ENCODE results near the gene NPB. TPM values are rescaled to one million over a fixed set of nuclear protein-coding genes. Genes with fewer than 3 reads are reported as not detected.

NPB gene
- total RNA-seq: under 1 TPM in 1 of 2 donors, not detected in 1; 0.19 TPM

DNA sequence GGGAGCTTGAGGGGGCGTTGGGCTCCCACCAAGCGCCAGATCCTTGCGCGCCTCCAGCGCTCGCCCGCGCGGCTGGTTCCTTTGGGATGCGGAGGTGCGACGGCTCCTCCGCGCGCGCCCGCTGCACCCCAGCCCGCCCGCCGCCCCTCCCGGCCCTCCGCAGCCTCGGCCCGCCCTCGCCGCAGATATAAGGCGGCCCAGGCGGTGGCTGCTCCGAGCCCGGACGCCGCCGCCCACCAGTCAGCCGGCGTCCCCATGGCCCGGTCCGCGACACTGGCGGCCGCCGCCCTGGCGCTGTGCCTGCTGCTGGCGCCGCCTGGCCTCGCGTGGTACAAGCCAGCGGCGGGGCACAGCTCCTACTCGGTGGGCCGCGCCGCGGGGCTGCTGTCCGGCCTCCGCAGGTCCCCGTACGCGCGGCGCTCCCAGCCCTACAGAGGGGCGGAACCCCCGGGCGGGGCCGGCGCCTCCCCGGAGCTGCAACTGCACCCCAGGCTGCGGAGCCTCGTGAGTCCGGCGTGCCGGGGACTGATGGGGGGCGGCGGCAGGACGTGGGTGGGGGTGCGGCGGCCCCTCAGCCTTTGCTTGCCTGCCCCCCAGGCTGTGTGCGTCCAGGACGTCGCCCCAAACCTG, at the start of gene NPB:
Gene NPB (plus strand): TSS at position 216 of the 630 bp plus-strand sequence. CDS start 40 bp downstream, at position 256.
- H3K9me3 Mint-ChIP-seq: no peaks in the 10 kb centered on the region
- H3K36me3 Mint-ChIP-seq (ENCODE audit: insufficient read depth in 2 of 2): peaks cover 0 to 6% of the 10 kb centered on the region in 2 donors
- peaks cover 12% of the 10 kb centered on the region for H3K27me3 Mint-ChIP-seq (ENCODE audit: low read depth)

DNA sequence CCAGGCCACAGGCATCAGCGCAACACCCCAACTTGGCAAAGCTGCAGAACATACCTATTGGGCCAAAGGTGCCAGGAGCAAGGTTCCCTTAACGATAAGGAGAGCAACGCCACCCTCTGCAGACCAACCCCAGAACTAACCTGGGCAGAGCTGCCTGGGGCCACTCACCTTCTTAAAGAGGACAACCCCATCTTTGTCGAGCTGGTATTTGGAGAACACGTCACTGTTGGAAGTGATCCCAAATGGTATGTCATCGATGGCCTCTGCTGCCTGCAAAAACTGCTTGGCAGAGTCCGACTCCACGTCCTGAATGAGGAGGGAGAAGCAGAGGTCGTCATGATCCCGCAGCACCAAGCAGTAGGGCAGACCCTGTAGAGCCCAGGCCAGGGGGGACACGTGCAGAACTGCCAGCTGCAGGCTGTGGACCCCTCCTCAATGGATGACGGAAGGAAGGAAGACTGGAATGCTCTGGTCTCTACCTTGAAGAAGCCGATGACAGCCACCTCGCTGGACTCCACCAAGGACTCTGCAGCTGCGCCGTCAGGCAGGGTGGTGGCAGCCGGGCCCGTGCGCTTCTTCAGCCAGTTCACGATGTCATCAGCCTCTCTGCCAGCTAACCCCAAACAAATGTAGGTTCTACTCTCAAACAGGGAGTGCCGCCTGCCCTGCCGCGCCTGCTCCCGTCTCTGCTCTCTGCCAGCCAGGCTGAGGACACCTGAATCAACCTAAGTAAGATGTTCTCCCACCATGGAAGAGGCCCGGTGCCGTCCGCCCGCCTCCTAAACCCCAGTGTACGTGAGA, 46.9 kb upstream of the NPB start:
- DNase-seq (no peak), ATAC-seq (replicated peaks in 1 of 2) (peak in 1 of 2 donors; percentile 29)
- H3K27me3 Mint-ChIP-seq (ENCODE audit: low read depth): no peaks in the 10 kb centered on the region
- H3K36me3 Mint-ChIP-seq (ENCODE audit: insufficient read depth in 2 of 2): peaks cover 8 to 28% of the 10 kb centered on the region in 2 donors
- H3K4me3 Mint-ChIP-seq: no peak overlapping the region
- H3K27ac Mint-ChIP-seq: no peak overlapping the region
- H3K4me1 Mint-ChIP-seq (ENCODE audit: low read depth): peaks cover 27% of the 10 kb centered on the region
- H3K9me3 Mint-ChIP-seq: no peaks in the 10 kb centered on the region

More for the DNA sequence above, at the start of gene NPB:
- no peak within 1 kb of the TSS for H3K27ac Mint-ChIP-seq
- H3K4me1 Mint-ChIP-seq (ENCODE audit: low read depth): no peaks in the 10 kb centered on the region
- peak; percentile 52 to 63 for ATAC-seq (replicated peaks in 1 of 2)
- H3K4me3 Mint-ChIP-seq: peak within 1 kb of the TSS; percentile 1 to 4
- DNase-seq: peak in 1 of 2 donors; percentile 17

DNA sequence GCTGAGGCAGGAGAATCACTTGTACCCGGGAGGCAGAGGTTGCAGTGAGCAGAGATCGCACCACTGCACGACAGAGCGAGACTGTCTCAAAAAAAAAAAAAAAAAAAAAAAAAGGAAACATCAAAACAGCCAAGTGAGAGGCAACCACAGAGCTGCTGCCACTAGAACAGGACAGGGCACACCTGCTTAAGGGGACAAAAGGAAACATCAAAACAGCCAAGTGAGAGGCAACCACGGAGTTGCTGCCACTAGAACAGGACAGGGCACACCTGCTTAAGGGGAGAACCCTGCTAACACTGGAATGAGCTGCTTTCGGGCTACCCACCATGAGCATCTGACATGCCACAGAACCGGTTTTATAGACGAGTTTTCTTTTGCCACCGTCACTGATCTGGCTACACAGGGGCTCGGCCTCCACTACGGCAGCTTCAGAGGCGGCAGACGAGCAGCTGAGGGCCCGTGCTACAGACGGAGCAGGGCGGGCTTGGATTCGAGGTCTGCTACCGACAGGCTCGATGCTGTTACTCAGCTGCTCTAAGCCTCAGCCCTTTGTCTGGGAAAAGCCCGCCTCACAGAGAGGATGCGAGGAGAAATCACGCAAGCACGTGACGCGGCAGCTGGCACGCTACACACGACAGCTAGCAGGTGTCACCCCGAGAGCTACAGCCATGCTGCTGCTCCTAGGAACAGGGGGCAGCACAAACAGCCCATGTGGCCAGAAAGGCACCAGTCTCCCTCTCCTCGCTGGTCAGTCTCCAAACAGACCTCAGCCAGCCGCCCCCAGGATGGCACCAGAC, 43.7 kb upstream of the NPB start:
- Mint-ChIP-seq H3K27me3 (ENCODE audit: low read depth) (no peaks in the 10 kb centered on the region), H3K4me1 (ENCODE audit: low read depth) (peaks cover 42% of the 10 kb centered on the region), H3K4me3 (peak overlapping the region; percentile 90), H3K9me3 (no peaks in the 10 kb centered on the region), H3K36me3 (ENCODE audit: insufficient read depth in 2 of 2) (peaks cover 15 to 28% of the 10 kb centered on the region in 2 donors), H3K27ac (peak overlapping the region; percentile 65)
- no peak for DNase-seq
- no peak for ATAC-seq (replicated peaks in 1 of 2)

DNA sequence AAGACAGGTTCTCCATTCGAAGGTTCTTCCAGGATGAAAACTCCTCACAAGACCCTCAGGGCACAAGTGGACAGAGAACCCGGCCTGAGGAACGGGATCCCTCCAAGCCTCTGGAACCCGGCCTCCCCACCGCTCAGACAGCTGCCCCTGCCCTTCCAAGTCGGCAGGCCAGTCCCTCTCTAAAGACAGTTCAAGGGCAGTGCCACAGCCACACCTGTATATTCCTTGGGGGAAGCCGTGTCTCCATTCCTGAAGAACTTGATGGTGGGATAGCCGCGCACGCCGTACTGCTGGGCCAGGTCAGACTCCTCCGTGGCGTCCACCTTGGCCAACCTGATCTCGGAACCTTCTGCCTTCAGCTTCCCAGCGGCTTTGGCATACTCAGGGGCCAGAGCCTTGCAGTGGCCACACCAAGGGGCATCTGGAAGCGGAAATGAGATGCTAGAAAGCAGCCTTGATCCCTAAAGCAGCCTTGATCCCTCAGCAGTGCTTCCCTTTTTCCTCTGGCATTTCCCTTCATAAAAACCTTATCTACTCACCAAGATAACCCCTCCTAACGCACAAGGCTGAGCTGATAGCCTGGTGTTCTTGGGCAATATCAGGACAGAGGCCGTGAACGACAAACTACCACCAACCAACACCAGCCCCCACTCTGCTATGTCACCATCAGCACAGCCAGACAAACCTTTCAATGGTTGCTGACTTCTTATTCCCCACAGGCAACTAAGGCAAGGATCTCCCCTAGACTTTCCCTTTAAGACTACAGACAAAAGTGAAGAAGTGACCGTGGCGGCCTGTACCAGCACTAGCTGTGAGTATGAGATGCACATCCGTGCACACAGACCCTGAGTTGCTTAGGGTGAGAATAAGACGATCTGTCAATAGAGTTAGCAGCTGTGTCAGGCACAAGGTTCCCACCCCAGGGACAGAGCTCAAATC, 42.8 kb upstream of the NPB start:
- peaks cover 51% of the 10 kb centered on the region for H3K4me1 Mint-ChIP-seq (ENCODE audit: low read depth)
- H3K4me3 Mint-ChIP-seq: peak overlapping the region; percentile 90
- no peaks in the 10 kb centered on the region for H3K9me3 Mint-ChIP-seq
- peak overlapping the region; percentile 68 for H3K27ac Mint-ChIP-seq
- ATAC-seq (replicated peaks in 1 of 2) (no peak), DNase-seq (no peak)
- peaks cover 14 to 28% of the 10 kb centered on the region in 2 donors for H3K36me3 Mint-ChIP-seq (ENCODE audit: insufficient read depth in 2 of 2)
- H3K27me3 Mint-ChIP-seq (ENCODE audit: low read depth): no peaks in the 10 kb centered on the region

DNA sequence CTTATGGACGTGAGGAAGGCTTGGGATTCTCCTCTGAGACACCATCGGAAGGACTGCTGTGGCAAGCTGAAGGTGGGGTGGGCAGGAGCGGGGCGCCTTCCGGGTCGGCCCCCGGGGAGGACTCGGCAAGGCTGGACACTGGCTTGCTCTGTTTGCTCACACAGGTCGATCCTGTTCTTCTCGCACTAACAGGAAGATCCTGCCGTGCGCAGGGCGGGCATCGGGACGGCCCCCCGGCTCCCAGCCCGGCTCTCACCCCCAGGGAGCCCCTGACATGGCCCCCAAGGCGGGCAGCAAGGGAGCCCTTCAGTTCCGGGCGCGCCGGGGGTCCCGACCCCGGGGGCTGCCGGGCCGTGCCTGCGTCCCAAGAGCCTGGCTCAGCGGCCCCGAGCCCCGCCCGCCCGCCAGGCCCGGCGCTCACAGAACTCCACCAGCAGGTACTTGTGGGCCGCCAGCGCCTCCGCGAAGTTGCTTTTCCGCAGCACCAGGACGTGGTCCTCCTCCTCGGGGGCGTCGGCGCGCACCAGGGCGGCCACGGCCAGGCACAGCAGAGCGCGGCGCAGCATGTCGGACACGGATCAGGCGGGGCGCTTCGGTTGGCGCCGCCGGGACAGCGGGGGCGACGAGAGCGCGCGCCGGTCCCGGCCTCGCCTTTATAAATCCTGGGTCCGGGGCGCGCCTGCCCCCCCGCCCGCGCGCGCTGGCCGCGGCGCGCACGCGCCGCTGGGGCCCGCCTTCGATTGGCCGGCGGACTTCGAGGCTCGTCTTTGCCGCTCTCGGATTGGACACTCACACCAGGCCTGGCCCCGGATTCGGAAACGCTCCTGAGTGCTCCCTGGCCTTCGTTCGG, 41.9 kb upstream of the NPB start, which contains the start of gene P4HB:
Gene P4HB (minus strand): TSS at position 630 of the 850 bp plus-strand sequence. CDS start 64 bp downstream, at position 566.
- ATAC-seq (replicated peaks in 1 of 2) (peak in 1 of 2 donors; percentile 40), DNase-seq (peak; percentile 22 to 96)
- H3K27ac Mint-ChIP-seq: peak within 1 kb of the TSS; percentile 96
- peaks cover 14 to 26% of the 10 kb centered on the region in 2 donors for H3K36me3 Mint-ChIP-seq (ENCODE audit: insufficient read depth in 2 of 2)
- peak within 1 kb of the TSS; percentile 94 to 95 for H3K4me3 Mint-ChIP-seq
- H3K27me3 Mint-ChIP-seq (ENCODE audit: low read depth): no peaks in the 10 kb centered on the region
- peaks cover 51% of the 10 kb centered on the region for H3K4me1 Mint-ChIP-seq (ENCODE audit: low read depth)
- H3K9me3 Mint-ChIP-seq: no peaks in the 10 kb centered on the region

DNA sequence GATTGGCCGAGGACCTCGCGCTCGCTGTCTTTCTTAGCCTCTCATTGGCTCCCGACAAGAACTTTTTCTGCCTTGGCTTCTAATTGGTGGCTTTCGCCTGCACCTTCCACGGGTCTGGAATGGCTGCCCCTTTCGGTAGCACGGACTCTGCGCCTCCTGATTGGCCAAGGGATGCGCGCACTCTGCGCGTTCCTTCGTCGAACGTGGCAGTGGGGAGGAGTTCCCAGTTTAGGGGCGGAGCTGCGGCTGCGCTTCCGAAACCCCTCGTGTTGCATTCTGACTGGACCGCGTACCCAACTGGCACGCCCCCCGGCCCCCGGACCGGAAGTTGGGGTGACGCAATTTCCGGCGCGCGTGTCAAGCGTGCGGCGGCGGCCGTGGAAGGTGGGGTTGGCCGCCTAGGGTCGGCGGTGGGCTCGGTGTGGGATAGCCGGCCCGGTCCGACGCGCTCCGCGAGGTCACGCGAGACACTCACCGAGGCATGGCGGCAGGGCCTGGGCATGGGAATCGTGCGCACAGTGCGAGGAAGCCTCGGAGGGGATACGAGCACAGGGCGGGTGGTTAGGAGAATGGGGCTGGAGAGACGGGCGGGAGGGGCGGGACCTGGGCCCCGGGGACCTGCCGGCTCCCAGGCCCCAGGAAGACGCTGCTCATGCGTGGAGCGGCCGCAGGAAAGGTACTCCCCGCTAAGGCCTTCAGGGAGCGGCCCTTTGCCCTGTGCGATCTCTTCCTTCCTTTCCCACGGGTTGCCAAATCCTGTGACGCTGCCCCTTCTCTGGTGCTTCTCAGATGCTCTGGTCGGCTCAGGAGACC, 41.1 kb upstream of the NPB start:
- peaks cover 14 to 20% of the 10 kb centered on the region in 2 donors for H3K36me3 Mint-ChIP-seq (ENCODE audit: insufficient read depth in 2 of 2)
- H3K9me3 Mint-ChIP-seq: no peaks in the 10 kb centered on the region
- DNase-seq (peak; percentile 99), ATAC-seq (replicated peaks in 1 of 2) (peak; percentile 87 to 88)
- peaks cover 57% of the 10 kb centered on the region for H3K4me1 Mint-ChIP-seq (ENCODE audit: low read depth)
- peak overlapping the region; percentile 94 to 95 for H3K4me3 Mint-ChIP-seq
- H3K27ac Mint-ChIP-seq: peak overlapping the region; percentile 96
- no peaks in the 10 kb centered on the region for H3K27me3 Mint-ChIP-seq (ENCODE audit: low read depth)

DNA sequence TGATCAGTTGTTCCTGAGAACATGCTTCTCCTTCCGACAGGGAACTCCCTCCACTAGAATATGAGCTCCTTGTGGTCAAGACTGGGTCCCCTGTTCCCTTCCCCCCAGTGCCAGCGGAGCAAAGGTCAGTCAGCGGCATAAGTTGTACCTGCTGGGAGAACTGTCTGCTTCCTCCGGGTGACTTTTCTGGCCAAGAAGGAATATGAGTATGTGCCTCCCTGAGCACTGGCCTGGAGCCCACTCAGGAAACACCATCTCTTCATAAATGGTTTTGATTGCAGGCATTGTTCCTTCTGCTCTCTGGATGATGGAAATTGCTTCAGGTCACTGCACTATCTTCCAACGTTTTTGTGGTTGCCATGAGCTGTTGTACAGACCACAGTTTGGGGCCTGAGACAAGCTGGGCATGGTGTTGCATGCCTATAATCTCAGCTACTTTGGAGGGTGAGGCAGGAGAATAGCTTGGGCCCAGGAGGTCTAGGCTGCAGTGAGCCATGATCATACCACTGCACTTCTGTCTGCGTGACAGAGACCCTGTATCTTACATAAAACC, 38.8 kb upstream of the NPB start:
- no peaks in the 10 kb centered on the region for H3K27me3 Mint-ChIP-seq (ENCODE audit: low read depth)
- H3K4me1 Mint-ChIP-seq (ENCODE audit: low read depth): peaks cover 54% of the 10 kb centered on the region
- peak overlapping the region; percentile 78 to 90 for H3K4me3 Mint-ChIP-seq
- peaks cover 13 to 16% of the 10 kb centered on the region in 2 donors for H3K36me3 Mint-ChIP-seq (ENCODE audit: insufficient read depth in 2 of 2)
- DNase-seq (no peak), ATAC-seq (replicated peaks in 1 of 2) (no peak)
- peak overlapping the region; percentile 97 for H3K27ac Mint-ChIP-seq
- no peaks in the 10 kb centered on the region for H3K9me3 Mint-ChIP-seq

DNA sequence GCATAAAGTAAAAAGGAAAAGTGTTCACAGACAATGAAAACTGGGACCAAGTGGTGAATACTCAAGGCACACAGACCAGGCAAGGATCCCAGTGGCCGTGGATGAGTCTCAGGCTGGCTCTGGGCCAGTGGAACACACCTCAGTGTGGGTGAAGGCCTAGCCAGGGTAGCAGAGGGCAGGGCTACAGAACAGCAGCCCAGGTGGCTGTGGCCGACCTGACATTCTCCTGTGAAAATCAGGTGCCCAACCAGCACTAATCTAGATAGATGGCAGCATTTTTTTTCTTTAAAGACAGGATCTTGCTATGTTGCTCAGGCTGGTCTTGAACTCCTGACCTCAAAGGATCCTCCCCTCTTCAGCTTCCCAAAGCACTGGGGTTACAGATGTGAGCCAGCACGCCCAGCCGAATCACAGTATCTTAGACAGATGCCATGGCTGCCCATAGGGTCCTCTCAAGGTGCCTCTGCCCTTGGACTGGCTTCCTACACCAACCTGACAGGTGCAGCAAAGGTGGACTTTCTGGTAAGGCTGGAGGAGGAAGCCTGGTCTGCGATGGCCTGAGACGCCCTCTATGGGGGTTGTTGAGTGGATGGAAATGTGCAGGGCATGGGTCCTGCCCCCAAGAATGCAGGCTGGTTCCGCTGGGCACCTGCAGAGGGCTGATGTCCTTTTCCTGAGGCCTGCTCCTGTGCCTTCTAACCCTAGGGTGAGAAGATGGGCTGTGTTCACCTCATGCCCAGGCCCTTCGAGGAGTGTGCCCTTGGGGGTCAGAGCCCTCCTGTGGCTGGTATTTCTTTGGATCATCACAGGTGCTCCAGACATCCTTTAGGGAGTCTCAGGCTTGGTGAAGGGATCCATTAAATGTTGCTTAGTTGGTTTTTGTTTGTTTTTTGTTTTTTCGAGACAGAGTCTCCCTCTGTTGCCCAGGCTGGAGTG, 37.9 kb upstream of the NPB start:
- peaks cover 13 to 16% of the 10 kb centered on the region in 2 donors for H3K36me3 Mint-ChIP-seq (ENCODE audit: insufficient read depth in 2 of 2)

DNA sequence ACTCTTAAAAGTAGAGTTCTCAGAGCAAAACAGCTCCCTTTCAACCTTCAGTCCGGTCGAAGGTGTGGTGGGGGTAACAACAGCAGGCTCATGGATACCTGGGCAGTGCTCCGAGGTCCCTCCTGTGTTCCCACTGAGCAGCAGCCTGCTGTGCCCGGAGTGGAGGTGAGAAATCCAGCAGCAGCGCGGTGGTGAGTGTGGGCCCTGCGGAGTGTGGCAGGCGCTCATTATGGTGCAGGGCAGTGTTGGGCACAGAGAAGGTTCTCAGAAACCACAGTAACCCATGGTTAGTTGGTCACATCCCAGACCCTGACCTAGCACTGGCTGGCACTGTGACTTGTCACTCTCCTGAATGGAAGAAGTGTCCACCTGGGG, 36.7 kb upstream of the NPB start:
- H3K4me1 Mint-ChIP-seq (ENCODE audit: low read depth): peaks cover 53% of the 10 kb centered on the region
- no peak for DNase-seq
- H3K36me3 Mint-ChIP-seq (ENCODE audit: insufficient read depth in 2 of 2): peaks cover 14 to 16% of the 10 kb centered on the region in 2 donors
- H3K27ac Mint-ChIP-seq: peak overlapping the region; percentile 25
- no peaks in the 10 kb centered on the region for H3K27me3 Mint-ChIP-seq (ENCODE audit: low read depth)
- peak overlapping the region in 1 of 2 donors; percentile 12 for H3K4me3 Mint-ChIP-seq
- no peak for ATAC-seq (replicated peaks in 1 of 2)
- H3K9me3 Mint-ChIP-seq: no peaks in the 10 kb centered on the region

More for the DNA sequence above, 37.9 kb upstream of the NPB start:
- Mint-ChIP-seq H3K4me1 (ENCODE audit: low read depth) (peaks cover 49% of the 10 kb centered on the region), H3K27me3 (ENCODE audit: low read depth) (no peaks in the 10 kb centered on the region), H3K9me3 (no peaks in the 10 kb centered on the region), H3K27ac (peak overlapping the region; percentile 97), H3K4me3 (peak overlapping the region in 1 of 2 donors; percentile 90)
- ATAC-seq (replicated peaks in 1 of 2) (no peak), DNase-seq (no peak)

All from activated T-cell treated with anti-CD3 and anti-CD28 coated beads, Interleukin-2, amount 50 U/mL, for 72 hours (primary cell).